MM.1S (cell line): ENCODE results near the gene SYK.

Experiments used
- DNase-seq: peaks from one replicate; pipeline ENCODE4 v3.0.0-alpha.2; 2015
- H2AFZ ChIP-seq: fragments of 300-600 bp; sonication (generic); 2 replicates; pipeline ENCODE4 v1.6.0; 2016; ENCODE audit warnings: antibody characterized with exemption, low read length
- H3F3A ChIP-seq: fragments of 300-600 bp; sonication (generic); 2 replicates; pipeline ENCODE4 v1.6.1; 2016; ENCODE audit warnings: mild to moderate bottlenecking, antibody characterized with exemption, low read length, moderate library complexity, mixed read lengths; ENCODE audit not compliant: insufficient read depth
- H3K27ac ChIP-seq: fragments of 300-600 bp; sonication (generic); 2 replicates; pipeline ENCODE4 v1.5.1; 2016; ENCODE audit warnings: mild to moderate bottlenecking, low read length
- H3K27me3 ChIP-seq: fragments of 300-600 bp; sonication (generic); replicated peaks from 2 replicates; pipeline ENCODE4 v1.6.0; 2016; ENCODE audit warnings: low read length; ENCODE audit not compliant: insufficient read depth
- H3K36me3 ChIP-seq: fragments of 300-600 bp; sonication (generic); replicated peaks from 2 replicates; pipeline ENCODE4 v1.6.1; 2016; ENCODE audit warnings: mild to moderate bottlenecking, low read length, mixed read lengths; ENCODE audit not compliant: insufficient read depth
- H3K4me1 ChIP-seq: fragments of 300-600 bp; sonication (generic); 2 replicates; pipeline ENCODE4 v1.6.1; 2016; ENCODE audit warnings: low read length, mixed read lengths
- H3K4me2 ChIP-seq: fragments of 300-600 bp; sonication (generic); 2 replicates; pipeline ENCODE4 v1.6.0; 2016; ENCODE audit warnings: low read depth, low read length
- H3K4me3 ChIP-seq: fragments of 300-600 bp; sonication (generic); 2 replicates; pipeline ENCODE4 v1.5.1; 2016; ENCODE audit warnings: low read length, mixed read lengths
- H3K79me2 ChIP-seq: fragments of 300-600 bp; sonication (generic); 2 replicates; pipeline ENCODE4 v1.6.1; 2016; ENCODE audit warnings: mixed run types, low read length, mixed read lengths
- H3K9ac ChIP-seq: fragments of 300-600 bp; sonication (generic); 2 replicates; pipeline ENCODE4 v1.6.1; 2016; ENCODE audit warnings: low read length, mixed read lengths
- H3K9me2 ChIP-seq: fragments of 300-600 bp; sonication (generic); replicated peaks from 2 replicates; pipeline ENCODE4 v1.6.1; 2016; ENCODE audit warnings: mild to moderate bottlenecking, low read length, mixed read lengths; ENCODE audit not compliant: insufficient read depth
- H3K9me3 ChIP-seq: fragments of 300-600 bp; sonication (generic); replicated peaks from 2 replicates; pipeline ENCODE4 v1.6.1; 2016; ENCODE audit warnings: mild to moderate bottlenecking, low read length, mixed read lengths; ENCODE audit not compliant: insufficient read depth
- H4K20me1 ChIP-seq: fragments of 300-600 bp; sonication (generic); 2 replicates; pipeline ENCODE4 v1.6.1; 2016; ENCODE audit warnings: mild to moderate bottlenecking, low read length, moderate library complexity, mixed read lengths; ENCODE audit not compliant: insufficient read depth
- CTCF ChIP-seq: fragments of 300-600 bp; sonication (generic); IDR thresholded peaks from 2 replicates; pipeline ENCODE4 v1.5.1; 2016; ENCODE audit warnings: antibody characterized with exemption, low read length, mixed read lengths
- EZH2 ChIP-seq: fragments of 300-600 bp; sonication (generic); optimal IDR thresholded peaks from 2 replicates; pipeline ENCODE3; 2017; ENCODE audit warnings: low read depth, mild to moderate bottlenecking, antibody characterized with exemption, low read length, mixed read lengths
- EZH2phosphoT487 ChIP-seq: fragments of 300-600 bp; sonication (generic); IDR thresholded peaks from 2 replicates; pipeline ENCODE4 v1.6.1; 2018; ENCODE audit warnings: antibody characterized with exemption, low read length

Gene SYK

GRCh38 chr9:90832261-90832660, 30.6 kb downstream of the SYK start:
- Histone ChIP-seq H2AFZ (no peak overlapping the region), H3K27me3 (no peaks in the 10 kb centered on the region), H3K9me3 (no peaks in the 10 kb centered on the region), H3K27ac (no peak overlapping the region), H3K9me2 (no peaks in the 10 kb centered on the region), H3K4me1 (peaks cover 2% of the 10 kb centered on the region), H3K9ac (no peak overlapping the region), H3F3A (no peaks in the 10 kb centered on the region), H3K36me3 (no peaks in the 10 kb centered on the region), H3K4me3 (no peak overlapping the region), H3K79me2 (peaks cover 15% of the 10 kb centered on the region; the same call in 1 of the 2 replicates), H3K4me2 (no peak overlapping the region), H4K20me1 (no peaks in the 10 kb centered on the region)
- TF ChIP-seq CTCF: no peak
- TF ChIP-seq EZH2phosphoT487: no peak
- no peak for DNase-seq

- no peak for DNase-seq
- Histone ChIP-seq H3K79me2 (peaks cover 15% of the 10 kb centered on the region; the same call in 1 of the 2 replicates), H3F3A (peaks cover 6% of the 10 kb centered on the region; the same call in 1 of the 2 replicates), H3K4me3 (no peak overlapping the region), H3K36me3 (no peaks in the 10 kb centered on the region), H3K9me2 (no peaks in the 10 kb centered on the region), H2AFZ (no peak overlapping the region), H3K27me3 (no peaks in the 10 kb centered on the region), H3K4me2 (no peak overlapping the region), H3K4me1 (peaks cover 25% of the 10 kb centered on the region), H3K9me3 (no peaks in the 10 kb centered on the region), H3K9ac (no peak overlapping the region), H4K20me1 (no peaks in the 10 kb centered on the region), H3K27ac (no peak overlapping the region)
- no peak for TF ChIP-seq EZH2
- no peak for TF ChIP-seq CTCF
- no peak for TF ChIP-seq EZH2phosphoT487
Measured at GRCh38 chr9:90834828-90835595, 33.4 kb downstream of the SYK start.

- Histone ChIP-seq H2AFZ (no peak overlapping the region), H3K4me2 (no peak overlapping the region), H3F3A (peaks cover 6% of the 10 kb centered on the region; the same call in 1 of the 2 replicates), H3K9me3 (no peaks in the 10 kb centered on the region), H3K9ac (no peak overlapping the region), H4K20me1 (no peaks in the 10 kb centered on the region), H3K79me2 (peaks cover 13% of the 10 kb centered on the region), H3K27ac (no peak overlapping the region), H3K27me3 (no peaks in the 10 kb centered on the region), H3K9me2 (no peaks in the 10 kb centered on the region), H3K4me3 (no peak overlapping the region), H3K36me3 (no peaks in the 10 kb centered on the region), H3K4me1 (peaks cover 26% of the 10 kb centered on the region)
- TF ChIP-seq EZH2phosphoT487 (no peak), CTCF (no peak)
- no peak for DNase-seq
Measured at GRCh38 chr9:90836411-90837080, 34.9 kb downstream of the SYK start.
